ENCODE results near the gene SEM1. TPM values are rescaled to one million over a fixed set of nuclear protein-coding genes. Genes with fewer than 3 reads are reported as not detected.

SEM1 gene
- total and polyA plus RNA-seq, 9 of the 15 experiments (the other 6 are each of a cell fraction or from before 2014, with no cell fraction given) = 74.7 to 938 (median 454) TPM

DNA sequence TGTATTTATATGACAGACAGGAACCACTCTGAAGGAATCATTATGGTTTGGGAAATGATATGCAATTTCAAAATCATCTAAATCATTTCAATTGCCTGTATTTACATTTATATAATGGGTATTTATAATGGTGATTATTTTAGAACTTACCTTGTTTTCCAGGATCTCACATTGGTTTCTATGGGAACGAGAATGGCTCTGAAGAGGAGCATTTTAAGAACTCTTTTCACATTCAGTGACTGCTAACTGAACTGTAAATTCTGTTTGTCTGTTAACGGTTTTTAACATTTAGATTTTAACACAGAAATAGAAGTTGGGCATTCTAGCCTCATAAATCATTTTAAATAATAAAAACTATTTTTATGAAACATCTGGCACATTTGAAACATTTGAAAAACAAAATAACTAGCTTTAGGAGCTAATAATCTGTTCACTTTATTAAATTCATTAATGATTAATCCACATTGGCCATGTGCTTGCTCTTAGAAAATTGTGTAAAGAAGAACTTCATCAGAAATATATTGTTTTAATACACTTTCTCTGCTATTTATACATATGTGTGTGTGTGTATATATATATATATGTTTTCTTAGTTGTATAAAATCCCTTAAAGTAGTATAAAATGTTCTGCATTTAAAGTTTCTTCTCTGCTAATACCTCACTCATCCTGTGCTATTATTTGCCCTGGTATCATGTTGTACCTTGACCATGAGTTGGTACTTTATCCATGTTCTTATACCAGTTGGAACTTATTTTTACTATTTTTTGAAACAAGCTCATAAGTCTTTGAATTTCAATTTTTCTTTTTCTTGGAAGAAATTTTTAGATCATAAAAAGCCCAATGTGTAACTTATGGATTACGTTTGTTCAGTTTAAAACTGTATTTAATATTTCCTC, 8.7 kb upstream of the SEM1 start (continued):
- no peak for TF ChIP-seq PHB (CRISPR knock-in tag; IDR thresholded peaks at IDR 0.05)
- no peak for TF ChIP-seq KDM2B (CRISPR knock-in tag; IDR thresholded peaks at IDR 0.05)
- TF ChIP-seq NFXL1 (CRISPR knock-in tag; IDR thresholded peaks at IDR 0.05) = no peak
- TF ChIP-seq SMAD3 (CRISPR knock-in tag; conservative IDR thresholded peaks at IDR 0.05) = no peak

- intact Hi-C loops (cut with micrococcal nuclease) = no loop called here
- Histone ChIP-seq H3K4me1 (replicated peaks in 1 of 2; ENCODE audit: control insufficient read depth in 2 of 2, insufficient read depth in 2 of 2, low read length in 2 of 2) (peaks cover 3 to 4% of the 10 kb centered on the region in 2 experiments; a peak in 2 of 5 replicates), H3K4me3 (no peak overlapping the region), H3K4me2 (ENCODE audit: insufficient read depth, low read length) (no peak overlapping the region), H3K9ac (ENCODE audit: insufficient read depth in 1 of 2, low read depth in 2 of 2, low read length in 2 of 2) (no peak overlapping the region), H3K27ac (ENCODE audit: extremely low read depth, low read depth, low read length) (no peak overlapping the region), H3K9me1 (ENCODE audit: control insufficient read depth, insufficient read depth, low read length) (no peaks in the 10 kb centered on the region), H3K79me2 (ENCODE audit: control insufficient read depth, insufficient read depth, low read length) (peaks cover 17% of the 10 kb centered on the region), H3K36me3 (ENCODE audit: control insufficient read depth, insufficient read depth, low read length) (peaks cover 3% of the 10 kb centered on the region; the same call in 1 of the 3 replicates), H3K27me3 (ENCODE audit: control insufficient read depth in 2 of 2, insufficient read depth in 2 of 2, low read length in 2 of 2) (no peaks in the 10 kb centered on the region), H2AFZ (ENCODE audit: low read depth, low read length) (no peak overlapping the region), H3K9me3 (replicated peaks; ENCODE audit: control insufficient read depth, insufficient read depth, low read depth, low read length) (peaks cover 9% of the 10 kb centered on the region; the same call in 1 of the 2 replicates), H4K20me1 (replicated peaks; ENCODE audit: control insufficient read depth, insufficient read depth, low read length) (0 out of 2 replicates have a peak, but pooled peaks cover 4% of the 10 kb centered on the region)
- CTCF ChIA-PET (ENCODE audit: low intra/inter-chr PET ratio) = no interaction called here
- ATAC-seq = no peak
- WGBS (ENCODE audit: insufficient coverage, low coverage, missing lambda C conversion rate) = 6% methylated on average over 3 of the region's 3 CpGs
- no peak for DNase-seq (ENCODE audit: extremely low read depth in 1 of 4, low spot score in 3 of 4)
- POLR2A ChIA-PET = no interaction called here
- BruUV-seq (replicated peaks) = no TSS peak
- FAIRE-seq = no peak
- in situ Hi-C loops (cut with MboI) = no loop called here
- TF ChIP-seq SREBF2 (CRISPR knock-in tag; IDR thresholded peaks at IDR 0.05) (no peak), TEAD1 (CRISPR knock-in tag; IDR thresholded peaks at IDR 0.05) (no peak), TSHZ1 (CRISPR knock-in tag; IDR thresholded peaks at IDR 0.05) (no peak), PML (IDR thresholded peaks at IDR 0.05; ENCODE audit: low read length) (no peak), ZFP36 (IDR thresholded peaks at IDR 0.05; ENCODE audit: low read depth, low read length, partially characterized antibody) (peak; percentile 61), KLF16 (IDR thresholded peaks at IDR 0.05) (no peak), PRDM10 (IDR thresholded peaks at IDR 0.05; ENCODE audit: partially characterized antibody) (no peak), TRIM24 (IDR thresholded peaks at IDR 0.05) (peak in 1 of 2 experiments; percentile 52; a peak in 1 of 4 replicates), NFIC (IDR thresholded peaks at IDR 0.05) (no peak), TRIM28 (IDR thresholded peaks at IDR 0.05) (peak; percentile 81), CREM (IDR thresholded peaks at IDR 0.05; ENCODE audit: low read depth) (no peak), ZNF146 (CRISPR knock-in tag; IDR thresholded peaks at IDR 0.05; ENCODE audit: unreplicated experiment) (no peak)
Observed at GRCh38 chr7:96713037-96713436, 3.4 kb upstream of the SEM1 start.
